H9 (cell line): Measurements from ENCODE around the gene CPNE8. TPM values are rescaled to one million over a fixed set of nuclear protein-coding genes. Genes with fewer than 3 reads are reported as not detected.

Source experiments
- DNase-seq: peaks from one replicate; pipeline ENCODE4 v3.0.0-alpha.2; 2017
- H2AFZ ChIP-seq: one replicate; pipeline ENCODE4 v1.6.1; 2013; ENCODE audit warnings: mild to moderate bottlenecking, low read length, control low read depth, moderate library complexity
- H2AK5ac ChIP-seq: 2 replicates; pipeline ENCODE4 v1.6.1; 2013; ENCODE audit warnings: low read length, control low read depth, mixed read lengths; ENCODE audit not compliant: insufficient read length
- H2BK120ac ChIP-seq: one replicate; pipeline ENCODE4 v1.6.1; 2013; ENCODE audit warnings: low read depth, mild to moderate bottlenecking, low read length, control low read depth, inconsistent platforms; ENCODE audit not compliant: poor library complexity, severe bottlenecking
- H2BK12ac ChIP-seq: 2 replicates; pipeline ENCODE4 v1.6.1; 2013; ENCODE audit warnings: low read length, control low read depth, mixed read lengths, low read depth; ENCODE audit not compliant: insufficient read length
- H2BK15ac ChIP-seq: 2 replicates; pipeline ENCODE4 v1.6.1; 2013; ENCODE audit warnings: low read depth, low read length, control low read depth
- H2BK20ac ChIP-seq: one replicate; pipeline ENCODE4 v1.6.1; 2013; ENCODE audit warnings: low read depth, mild to moderate bottlenecking, low read length, control low read depth, inconsistent platforms; ENCODE audit not compliant: poor library complexity, severe bottlenecking
- H2BK5ac ChIP-seq: 2 replicates; pipeline ENCODE4 v1.6.1; 2013; ENCODE audit warnings: low read length, control low read depth, mixed read lengths; ENCODE audit not compliant: insufficient read length
- H3K14ac ChIP-seq: 2 replicates; pipeline ENCODE4 v1.6.1; 2013; ENCODE audit warnings: low read length, control low read depth; ENCODE audit not compliant: insufficient read depth
- H3K18ac ChIP-seq: 2 replicates; pipeline ENCODE4 v1.6.1; 2013; ENCODE audit warnings: low read depth, mild to moderate bottlenecking, mixed read lengths, low read length, control low read depth; ENCODE audit not compliant: insufficient read length
- H3K23ac ChIP-seq: 2 replicates; pipeline ENCODE4 v1.6.1; 2013; ENCODE audit warnings: low read length, control low read depth, mixed read lengths, low read depth; ENCODE audit not compliant: insufficient read length
- H3K23me2 ChIP-seq: 2 replicates; pipeline ENCODE4 v1.6.1; 2013; ENCODE audit warnings: low read depth, mild to moderate bottlenecking, mixed read lengths, low read length, control low read depth; ENCODE audit not compliant: insufficient read length, poor library complexity, severe bottlenecking
- H3K27ac ChIP-seq: 2 replicates; pipeline ENCODE4 v1.5.1; 2013; ENCODE audit warnings: low read length, control low read depth, mixed read lengths, low read depth; ENCODE audit not compliant: insufficient read length
- H3K27me3 ChIP-seq: 2 replicates; pipeline ENCODE4 v1.6.1; 2013; ENCODE audit warnings: low read length, control low read depth, inconsistent platforms; ENCODE audit not compliant: insufficient read depth
- H3K4ac ChIP-seq: 2 replicates; pipeline ENCODE4 v1.6.1; 2013; ENCODE audit warnings: low read depth, mild to moderate bottlenecking, control low read depth, inconsistent platforms, low read length, moderate library complexity
- H3K4me1 ChIP-seq: 2 replicates; pipeline ENCODE4 v1.6.1; 2013; ENCODE audit warnings: low read length, control low read depth, inconsistent platforms; ENCODE audit not compliant: insufficient read depth
- H3K4me2 ChIP-seq: 2 replicates; pipeline ENCODE4 v1.6.1; 2013; ENCODE audit warnings: low read length, control low read depth, mixed read lengths; ENCODE audit not compliant: insufficient read length, insufficient read depth
- H3K56ac ChIP-seq: 2 replicates; pipeline ENCODE4 v1.6.1; 2013; ENCODE audit warnings: low read depth, mild to moderate bottlenecking, mixed read lengths, low read length, control low read depth; ENCODE audit not compliant: insufficient read length
- H3K79me1 ChIP-seq: 2 replicates; pipeline ENCODE4 v1.6.1; 2013; ENCODE audit warnings: low read depth, mild to moderate bottlenecking, moderate library complexity, low read length, control low read depth, inconsistent platforms; ENCODE audit not compliant: insufficient read depth, poor library complexity, severe bottlenecking
- H3K79me2 ChIP-seq: 2 replicates; pipeline ENCODE4 v1.6.1; 2013; ENCODE audit warnings: low read length, control low read depth, inconsistent platforms; ENCODE audit not compliant: insufficient read depth
- H3K9ac ChIP-seq: 2 replicates; pipeline ENCODE4 v1.6.1; 2013; ENCODE audit warnings: low read length, control low read depth, mixed read lengths; ENCODE audit not compliant: insufficient read length; ENCODE audit errors: extremely low read depth
- H3K9me3 ChIP-seq: one replicate; pipeline ENCODE4 v1.6.1; 2013; ENCODE audit warnings: low read depth, low read length, inconsistent platforms; ENCODE audit not compliant: control insufficient read depth
- H3T11ph ChIP-seq: one replicate; pipeline ENCODE4 v1.6.1; 2013; ENCODE audit warnings: mild to moderate bottlenecking, low read length, control low read depth, inconsistent platforms
- H4K20me1 ChIP-seq: one replicate; pipeline ENCODE4 v1.6.1; 2013; ENCODE audit not compliant: control insufficient read depth, insufficient read length, insufficient read depth
- H4K5ac ChIP-seq: 2 replicates; pipeline ENCODE4 v1.6.1; 2013; ENCODE audit warnings: low read depth, mild to moderate bottlenecking, mixed read lengths, low read length, control low read depth; ENCODE audit not compliant: insufficient read length
- H4K8ac ChIP-seq: replicated peaks from 2 replicates; pipeline ENCODE4 v1.6.1; 2013; ENCODE audit warnings: low read length, control low read depth, mixed read lengths, low read depth; ENCODE audit not compliant: insufficient read length
- H4K91ac ChIP-seq: 2 replicates; pipeline ENCODE4 v1.6.1; 2013; ENCODE audit warnings: low read depth, mild to moderate bottlenecking, moderate library complexity, mixed read lengths, low read length, control low read depth; ENCODE audit not compliant: insufficient read length
- H3K27ac Mint-ChIP-seq, 3 experiments: 2 replicates in 2 of 3; 3 replicates in 1 of 3; pipeline ENCODE4 v1.8.0; 2020 to 2021; ENCODE audit warnings: mixed read lengths in 3 of 3, mild to moderate bottlenecking in 1 of 3, moderate library complexity in 1 of 3
- H3K27me3 Mint-ChIP-seq: 2 replicates; pipeline ENCODE4 v1.8.0; 2021; ENCODE audit warnings: low read depth, mild to moderate bottlenecking, moderate library complexity, mixed read lengths
- H3K36me3 Mint-ChIP-seq, 3 experiments: 2 replicates in 2 of 3; 3 replicates in 1 of 3; pipeline ENCODE4 v1.8.0; 2020 to 2021; ENCODE audit warnings: low read depth in 3 of 3, mixed read lengths in 3 of 3; ENCODE audit not compliant: insufficient read depth in 1 of 3
- H3K4me1 Mint-ChIP-seq, 2 experiments: 2 replicates each; pipeline ENCODE4 v1.8.0; 2020; ENCODE audit warnings: mixed read lengths in 2 of 2
- H3K4me3 Mint-ChIP-seq, 2 experiments: 2 replicates in 1 of 2; 3 replicates in 1 of 2; pipeline ENCODE4 v1.8.0; 2020 to 2021; ENCODE audit warnings: mild to moderate bottlenecking in 2 of 2, mixed read lengths in 2 of 2, moderate library complexity in 1 of 2
- H3K9me3 Mint-ChIP-seq, 2 experiments: 2 replicates in 1 of 2; 3 replicates in 1 of 2; pipeline ENCODE4 v1.8.0; 2020; ENCODE audit warnings: mild to moderate bottlenecking in 2 of 2, mixed read lengths in 2 of 2, moderate library complexity in 1 of 2
- WGBS: extraction: QIAGEN DNeasy Blood & Tissue Kit; methylation state at CpG from one replicate; pipeline ENCODE4 v1.1.7; 2013; ENCODE audit warnings: missing lambda C conversion rate, low lambda C conversion rate, mixed read lengths; ENCODE audit not compliant: insufficient read length; ENCODE audit errors: extremely low coverage; 5-methylcytosine and 5-hydroxymethylcytosine counted together
- total RNA-seq: library from RNA; stranded (reverse); gene quantifications from 2 replicates; pipeline ENCODE4 v1.2.1, GENCODE V29; 2021
- TF ChIP-seq, protein P1 (sequence below): fragments of 200-600 bp; sonication (generic); conservative IDR thresholded peaks from 3 replicates; pipeline ENCODE4 v1.8.0; 2021; ENCODE audit warnings: antibody characterized with exemption, mild to moderate bottlenecking

CPNE8 gene
- total RNA-seq, 1 experiment from 2014 or later = 1.9 TPM

DNA sequence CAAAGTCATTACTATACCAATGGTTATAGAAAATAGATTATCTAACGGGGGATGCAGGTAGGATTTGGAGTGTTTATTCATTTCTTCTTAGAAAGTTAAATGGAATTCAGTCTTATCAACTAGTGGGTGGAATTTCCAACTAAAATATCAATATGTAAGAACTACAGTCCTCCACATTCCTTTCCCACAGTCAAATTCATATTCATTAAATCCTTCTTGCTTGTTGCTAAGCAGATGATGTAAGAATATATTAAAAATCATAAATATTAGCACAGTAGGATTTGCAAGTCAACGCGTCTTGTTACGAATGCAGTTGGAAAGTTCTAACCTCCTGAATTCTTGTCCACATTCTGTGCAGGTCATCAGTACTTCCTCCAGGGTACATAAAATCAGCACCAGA lies 259.2 kb downstream of the CPNE8 start:
- H2AFZ ChIP-seq = no peak overlapping the region
- Mint-ChIP-seq H3K4me3 (no peak overlapping the region), H3K36me3 (peaks cover under 1 to 4% (median 2%) of the 10 kb centered on the region in 3 experiments; a peak in 2 of 7 replicates), H3K9me3 (peaks cover 0 to 4% of the 10 kb centered on the region in 2 experiments; a peak in 3 of 5 replicates), H3K27ac (no peak overlapping the region), H3K27me3 (no peaks in the 10 kb centered on the region), H3K4me1 (no peaks in the 10 kb centered on the region)
- TF ChIP-seq, protein P1, sequence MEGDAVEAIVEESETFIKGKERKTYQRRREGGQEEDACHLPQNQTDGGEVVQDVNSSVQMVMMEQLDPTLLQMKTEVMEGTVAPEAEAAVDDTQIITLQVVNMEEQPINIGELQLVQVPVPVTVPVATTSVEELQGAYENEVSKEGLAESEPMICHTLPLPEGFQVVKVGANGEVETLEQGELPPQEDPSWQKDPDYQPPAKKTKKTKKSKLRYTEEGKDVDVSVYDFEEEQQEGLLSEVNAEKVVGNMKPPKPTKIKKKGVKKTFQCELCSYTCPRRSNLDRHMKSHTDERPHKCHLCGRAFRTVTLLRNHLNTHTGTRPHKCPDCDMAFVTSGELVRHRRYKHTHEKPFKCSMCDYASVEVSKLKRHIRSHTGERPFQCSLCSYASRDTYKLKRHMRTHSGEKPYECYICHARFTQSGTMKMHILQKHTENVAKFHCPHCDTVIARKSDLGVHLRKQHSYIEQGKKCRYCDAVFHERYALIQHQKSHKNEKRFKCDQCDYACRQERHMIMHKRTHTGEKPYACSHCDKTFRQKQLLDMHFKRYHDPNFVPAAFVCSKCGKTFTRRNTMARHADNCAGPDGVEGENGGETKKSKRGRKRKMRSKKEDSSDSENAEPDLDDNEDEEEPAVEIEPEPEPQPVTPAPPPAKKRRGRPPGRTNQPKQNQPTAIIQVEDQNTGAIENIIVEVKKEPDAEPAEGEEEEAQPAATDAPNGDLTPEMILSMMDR = no peak
- no peaks in the 10 kb centered on the region for H3K79me1 ChIP-seq
- WGBS = no CpG with 5 or more reads among the region's 4 CpGs
- H2BK15ac ChIP-seq = no peak overlapping the region
- no peak overlapping the region for H3K9ac ChIP-seq
- no peak overlapping the region for H2BK5ac ChIP-seq
- H4K8ac ChIP-seq = no peak overlapping the region
- no peaks in the 10 kb centered on the region for H3K4me1 ChIP-seq
- H3K23ac ChIP-seq = no peak overlapping the region
- no peak overlapping the region for H2BK12ac ChIP-seq
- no peak overlapping the region for H4K91ac ChIP-seq
- H3K27me3 ChIP-seq = no peaks in the 10 kb centered on the region
- H4K5ac ChIP-seq = no peak overlapping the region
- H3K4ac ChIP-seq = no peak overlapping the region
- no peak overlapping the region for H2BK120ac ChIP-seq
- H4K20me1 ChIP-seq = no peaks in the 10 kb centered on the region
- no peaks in the 10 kb centered on the region for H3K23me2 ChIP-seq
- no peaks in the 10 kb centered on the region for H3K9me3 ChIP-seq
- no peak for DNase-seq
- H3K18ac ChIP-seq = no peak overlapping the region
- H3K79me2 ChIP-seq = no peaks in the 10 kb centered on the region
- no peak overlapping the region for H3K27ac ChIP-seq
- H3K14ac ChIP-seq = no peak overlapping the region
- no peak overlapping the region for H2BK20ac ChIP-seq
- no peak overlapping the region for H3K56ac ChIP-seq
- no peak overlapping the region for H3K4me2 ChIP-seq
- no peak overlapping the region for H2AK5ac ChIP-seq
- H3T11ph ChIP-seq = no peak overlapping the region
